Measurements from ENCODE around the gene PAEP. TPM values are rescaled to one million over a fixed set of nuclear protein-coding genes. Genes with fewer than 3 reads are reported as not detected.

The PAEP gene
- not detected in 2 replicates for total RNA-seq

GRCh38 chr9:135561391-135562234 is at the start of gene PAEP:
PAEP (plus strand) TSS chr9:135561756.

GRCh38 chr9:135520916-135521607 is 40.5 kb upstream of the PAEP start, which contains the start of gene LCN1:
LCN1 (plus strand) TSS chr9:135521440; CDS start chr9:135521498, 58 bp downstream.

GRCh38 chr9:135545646-135546176 is 15.8 kb upstream of the PAEP start, which contains the start of gene OBP2A:
OBP2A (plus strand) TSS chr9:135546126; CDS start chr9:135546181, 55 bp downstream.

Other genes with a start within 250 kb of the PAEP start
- gene PPP1R26, start 82.0 kb upstream of the PAEP start, total RNA-seq: 5.0 and 6.1 TPM in 2 replicates
- 53.8 and 66.0 TPM in 2 replicates for gene MRPS2, start 61.1 kb upstream of the PAEP start, total RNA-seq
- gene LCN1, start 40.3 kb upstream of the PAEP start, total RNA-seq: not detected in 2 replicates
- gene OBP2A, start 15.6 kb upstream of the PAEP start, total RNA-seq: not detected in 2 replicates
- gene GLT6D1, start 77.8 kb downstream of the PAEP start, total RNA-seq: not detected in 2 replicates
- not detected in 2 replicates for gene LCN9, start 101.6 kb downstream of the PAEP start, total RNA-seq
- 0.34 TPM in 1 of 2 replicates, not detected in the other for gene SOHLH1, start 137.7 kb downstream of the PAEP start, total RNA-seq
- gene KCNT1, start 140.4 kb downstream of the PAEP start, total RNA-seq: not detected in 2 replicates